ENCODE measurements around the gene CABYR.
A peak's percentile ranks its signal among the peaks of the same experiment; 100 is the strongest.

DNA sequence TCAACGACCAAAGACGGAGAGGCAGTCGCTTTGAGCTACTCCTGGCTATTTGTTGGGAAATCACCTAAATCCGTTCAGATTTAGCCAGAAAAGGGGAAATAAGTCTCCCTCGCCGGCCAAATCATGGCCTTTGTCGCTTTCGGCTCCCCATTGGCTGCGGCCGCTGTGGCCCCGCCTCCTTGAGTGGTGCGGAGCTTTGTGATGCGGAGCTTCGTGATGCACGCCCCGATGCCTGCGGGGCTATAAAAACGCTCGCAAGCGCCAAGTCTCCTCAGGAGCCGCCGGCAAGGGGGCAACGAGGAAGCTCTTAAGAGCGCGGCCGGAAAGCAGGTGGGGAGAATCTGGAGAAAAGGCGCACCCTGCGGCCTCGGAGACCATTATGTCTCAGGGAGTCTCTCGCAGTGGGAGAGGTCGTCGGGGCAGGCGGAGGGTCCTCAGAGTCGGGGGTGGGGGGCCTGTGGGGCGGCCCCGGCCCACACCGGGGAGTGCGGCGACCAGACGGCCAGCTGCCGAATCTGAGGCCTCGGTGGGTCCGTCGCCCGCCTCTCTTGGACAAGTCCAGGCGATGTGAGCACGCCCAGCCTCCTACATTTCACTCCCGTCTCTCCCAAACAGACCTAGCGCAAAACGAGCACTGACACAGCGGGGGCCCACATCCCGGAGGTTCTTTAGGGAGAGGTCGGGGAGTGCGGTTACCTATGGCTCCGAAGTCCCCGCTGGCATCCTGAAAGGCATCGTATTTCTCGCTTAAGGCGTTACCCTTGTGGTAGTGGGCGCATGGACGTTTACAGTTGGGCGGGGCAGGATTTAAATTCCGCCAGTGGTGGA lies at the start of gene CABYR:
- TF ChIP-seq, protein P1, sequence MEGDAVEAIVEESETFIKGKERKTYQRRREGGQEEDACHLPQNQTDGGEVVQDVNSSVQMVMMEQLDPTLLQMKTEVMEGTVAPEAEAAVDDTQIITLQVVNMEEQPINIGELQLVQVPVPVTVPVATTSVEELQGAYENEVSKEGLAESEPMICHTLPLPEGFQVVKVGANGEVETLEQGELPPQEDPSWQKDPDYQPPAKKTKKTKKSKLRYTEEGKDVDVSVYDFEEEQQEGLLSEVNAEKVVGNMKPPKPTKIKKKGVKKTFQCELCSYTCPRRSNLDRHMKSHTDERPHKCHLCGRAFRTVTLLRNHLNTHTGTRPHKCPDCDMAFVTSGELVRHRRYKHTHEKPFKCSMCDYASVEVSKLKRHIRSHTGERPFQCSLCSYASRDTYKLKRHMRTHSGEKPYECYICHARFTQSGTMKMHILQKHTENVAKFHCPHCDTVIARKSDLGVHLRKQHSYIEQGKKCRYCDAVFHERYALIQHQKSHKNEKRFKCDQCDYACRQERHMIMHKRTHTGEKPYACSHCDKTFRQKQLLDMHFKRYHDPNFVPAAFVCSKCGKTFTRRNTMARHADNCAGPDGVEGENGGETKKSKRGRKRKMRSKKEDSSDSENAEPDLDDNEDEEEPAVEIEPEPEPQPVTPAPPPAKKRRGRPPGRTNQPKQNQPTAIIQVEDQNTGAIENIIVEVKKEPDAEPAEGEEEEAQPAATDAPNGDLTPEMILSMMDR (IDR thresholded peaks at IDR 0.05): no peak
- peak; percentile 99 for TF ChIP-seq POLR2AphosphoS5 (IDR thresholded peaks at IDR 0.05; ENCODE audit: low read depth, low read length)

All from Panc1 (cell line).